K562 (cell line): Measurements from ENCODE around the gene RIMOC1. TPM values are rescaled to one million over a fixed set of nuclear protein-coding genes. Genes with fewer than 3 reads are reported as not detected.

Source experiments
- BCOR ChIP-seq: fragments of 450-650 bp; IDR thresholded peaks from 2 replicates; pipeline ENCODE4 v1.6.1; 2016
- BMI1 ChIP-seq: fragments of 150-350 bp; IDR thresholded peaks from 2 replicates; pipeline ENCODE4 v1.6.1; 2014; ENCODE audit warnings: low read length
- CEBPB ChIP-seq: fragments of 450-650 bp; IDR thresholded peaks from 2 replicates; pipeline ENCODE4 v1.6.1; 2016; ENCODE audit warnings: missing genetic modification characterization, missing compliant biosample characterization
- CHCHD3 ChIP-seq: fragments of 250-450 bp; sonication (Bioruptor Pico); IDR thresholded peaks from 2 replicates; pipeline ENCODE4 v2.1.2; 2022; ENCODE audit warnings: mild to moderate bottlenecking
- CREB1 ChIP-seq, 2 experiments: sonication (generic) in 1 of 2; formaldehyde crosslinking in 1 of 2; IDR thresholded peaks; 2 replicates each; pipeline versions ENCODE4 v1.6.1 to v1.8.0; 2012 to 2022; ENCODE audit warnings: inconsistent platforms in 1 of 2, mild to moderate bottlenecking in 1 of 2, missing genetic modification reagents in 1 of 2, moderate library complexity in 1 of 2
- ETV6 ChIP-seq, 3 experiments: fragments of 150-350 bp in 1 of 3; sonication (generic) in 1 of 3; formaldehyde crosslinking in 1 of 3; IDR thresholded peaks; 2 replicates each; pipeline versions ENCODE4 v1.6.1 to v1.8.0; 2014 to 2022; ENCODE audit warnings: borderline replicate concordance in 2 of 3, low read depth in 2 of 3, antibody characterized with exemption in 1 of 3, low read length in 1 of 3, mild to moderate bottlenecking in 1 of 3, missing genetic modification reagents in 1 of 3
- SMARCB1 ChIP-seq: IDR thresholded peaks from 2 replicates; pipeline ENCODE4 v1.6.1; 2011; ENCODE audit warnings: improper control_type of control experiment, low read depth; ENCODE audit not compliant: insufficient read length
- SRSF1 ChIP-seq: fragments of 200-400 bp; formaldehyde crosslinking; IDR thresholded peaks from 2 replicates; pipeline ENCODE4 v1.6.1; 2017; ENCODE audit warnings: mild to moderate bottlenecking, low read depth, low read length, moderate library complexity
- SRSF3 ChIP-seq: fragments of 200-400 bp; formaldehyde crosslinking; IDR thresholded peaks from 2 replicates; pipeline ENCODE4 v1.6.1; 2016; ENCODE audit warnings: mild to moderate bottlenecking, low read length, moderate library complexity; ENCODE audit not compliant: insufficient read depth
- U2AF1 ChIP-seq: fragments of 200-400 bp; formaldehyde crosslinking; optimal IDR thresholded peaks from 2 replicates; pipeline ENCODE3; 2017; ENCODE audit warnings: mild to moderate bottlenecking, low read depth, low read length, moderate library complexity
- XRCC3 ChIP-seq: fragments of 450-650 bp; IDR thresholded peaks from 2 replicates; pipeline ENCODE4 v1.6.1; 2017; ENCODE audit warnings: mild to moderate bottlenecking, moderate library complexity
- ZFP1 ChIP-seq: fragments of 450-650 bp; formaldehyde crosslinking; IDR thresholded peaks from 2 replicates; pipeline ENCODE4 v1.4.0; 2020; ENCODE audit warnings: mild to moderate bottlenecking, mixed read lengths
- ZNF12 ChIP-seq: sonication (generic); formaldehyde crosslinking; IDR thresholded peaks from 2 replicates; pipeline ENCODE4 v1.4.0; 2020; ENCODE audit warnings: mild to moderate bottlenecking, missing genetic modification reagents
- ZNF134 ChIP-seq: fragments of 250-450 bp; sonication (Bioruptor Pico); conservative IDR thresholded peaks from 2 replicates; pipeline ENCODE4 v1.4.0; 2020
- ZNF311 ChIP-seq: fragments of 250-450 bp; sonication (Bioruptor Pico); IDR thresholded peaks from 2 replicates; pipeline ENCODE4 v1.4.0; 2020; ENCODE audit warnings: mild to moderate bottlenecking, moderate library complexity
- ZNF644 ChIP-seq: fragments of 200-800 bp; sonication (Bioruptor generic); IDR thresholded peaks from 2 replicates; pipeline ENCODE4 v1.6.1; 2016; ENCODE audit warnings: low read depth, missing genetic modification characterization, missing compliant biosample characterization
- polyA plus RNA-seq, 8 experiments: library from polyadenylated mRNA; depleted of rRNA in 4 of 8; stranded (reverse) in 5 of 8; unstranded in 3 of 8; fragments of >200 nt; fragmentation: Nextera tagmentation in 2 of 8; fragmentation: Illumina TruSeq in 1 of 8; extraction: Ambion mirVana in 2 of 8; extraction: Trizol in 1 of 8; gene quantifications; 2 replicates each; pipeline versions ENCODE4 v1.2.1 to v1.2.3, GENCODE V29; 2011 to 2014; ENCODE audit warnings: inconsistent platforms in 1 of 8, missing spikeins in 1 of 8
- total RNA-seq, 7 experiments: library from RNA; depleted of rRNA in 6 of 7; stranded (reverse); fragments of >200 nt in 6 of 7; fragmentation: Illumina TruSeq in 2 of 7; extraction: Trizol in 2 of 7; gene quantifications; 2 replicates each; pipeline versions ENCODE4 v1.2.1 to v1.2.3, GENCODE V29; 2011 to 2021; ENCODE audit warnings: low replicate concordance in 1 of 7
- TF ChIP-seq, protein P1 (sequence below): fragments of 200-800 bp; sonication (Bioruptor generic); IDR thresholded peaks from 2 replicates; pipeline ENCODE4 v1.6.1; 2016; ENCODE audit warnings: missing genetic modification characterization, missing compliant biosample characterization
- TF ChIP-seq, protein P2 (sequence below): fragments of 250-450 bp; sonication (Bioruptor Pico); IDR thresholded peaks from 2 replicates; pipeline ENCODE4 v1.5.0; 2022; ENCODE audit warnings: mild to moderate bottlenecking
- TF ChIP-seq, protein P3 (sequence below): fragments of 250-450 bp; sonication (Bioruptor Pico); IDR thresholded peaks from 2 replicates; pipeline ENCODE4 v1.8.0; 2022; ENCODE audit warnings: inconsistent platforms, mild to moderate bottlenecking, moderate library complexity, borderline replicate concordance

RIMOC1 gene
- total and polyA plus RNA-seq, 9 of the 15 experiments (the other 6 are each of a cell fraction or from before 2014, with no cell fraction given), result 11.6 to 63.1 (median 30.8) TPM

DNA sequence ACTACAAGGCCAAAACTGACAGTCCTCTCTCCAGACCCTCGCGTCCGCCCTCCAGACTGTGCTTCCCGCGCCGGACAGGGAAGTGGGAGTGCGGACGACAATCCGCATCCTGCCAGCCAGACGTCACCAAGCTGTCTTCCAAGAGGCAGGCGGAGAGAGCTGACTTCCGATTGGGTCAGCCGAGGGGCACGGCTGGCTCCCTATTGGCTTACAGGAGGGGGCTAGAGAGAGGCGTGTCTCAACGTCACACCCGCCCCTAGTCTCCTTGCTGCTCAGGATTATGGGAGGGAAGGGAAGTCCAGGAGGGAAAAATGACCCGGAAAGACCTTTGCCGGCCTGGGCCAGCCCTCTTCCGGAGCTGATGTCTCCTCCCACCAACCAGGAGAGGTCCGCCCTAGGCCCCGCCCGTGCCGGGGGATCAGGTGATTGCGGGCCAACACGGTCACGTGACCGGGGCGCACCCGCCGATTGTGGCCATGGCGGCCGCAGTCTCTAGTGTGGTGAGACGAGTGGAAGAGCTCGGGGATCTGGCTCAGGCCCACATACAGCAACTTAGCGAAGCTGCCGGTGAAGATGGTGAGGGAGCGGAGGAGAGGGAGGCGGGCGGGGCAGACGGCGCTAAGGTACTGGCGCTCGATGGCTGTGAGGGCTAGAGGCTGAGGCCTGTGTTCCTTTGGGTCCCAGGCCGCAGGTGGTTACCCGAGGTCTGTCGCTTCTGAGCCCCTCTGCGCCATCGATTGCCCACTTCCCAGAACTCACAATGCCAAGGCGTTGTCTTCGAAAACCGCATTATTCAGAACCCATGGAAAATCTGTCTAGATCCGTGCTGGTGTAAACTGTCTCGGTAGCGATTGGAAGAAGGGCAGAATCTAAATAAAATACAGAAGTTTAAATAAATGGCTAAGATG, at the start of gene RIMOC1 (continued):
- TF ChIP-seq ZFP1 (CRISPR knock-in tag) (no peak), ZNF644 (no peak), ZNF12 (CRISPR knock-in tag) (peak; percentile 72; the same call in 1 of the 2 replicates), SMARCB1 (no peak), CHCHD3 (CRISPR knock-in tag) (no peak), XRCC3 (no peak), CEBPB (tag) (no peak), CREB1 (IDR thresholded peaks at IDR 0.05) (peak; percentile 91), CREB1 (CRISPR knock-in tag; IDR thresholded peaks at IDR 0.05) (peak; percentile 90), BMI1 (no peak), U2AF1 (no peak), ZNF134 (CRISPR knock-in tag) (0 out of 2 replicates have a peak, but pooled peaks have one; percentile 26), ZNF311 (CRISPR knock-in tag) (no peak), BCOR (peak; percentile 63; the same call in 1 of the 2 replicates), SRSF3 (no peak), ETV6 (IDR thresholded peaks at IDR 0.05; ENCODE audit: borderline replicate concordance in 1 of 2, low read depth in 2 of 2, low read length in 1 of 2) (no peak), ETV6 (CRISPR knock-in tag; IDR thresholded peaks at IDR 0.05; ENCODE audit: borderline replicate concordance) (no peak), SRSF1 (no peak)
- TF ChIP-seq, protein P1, sequence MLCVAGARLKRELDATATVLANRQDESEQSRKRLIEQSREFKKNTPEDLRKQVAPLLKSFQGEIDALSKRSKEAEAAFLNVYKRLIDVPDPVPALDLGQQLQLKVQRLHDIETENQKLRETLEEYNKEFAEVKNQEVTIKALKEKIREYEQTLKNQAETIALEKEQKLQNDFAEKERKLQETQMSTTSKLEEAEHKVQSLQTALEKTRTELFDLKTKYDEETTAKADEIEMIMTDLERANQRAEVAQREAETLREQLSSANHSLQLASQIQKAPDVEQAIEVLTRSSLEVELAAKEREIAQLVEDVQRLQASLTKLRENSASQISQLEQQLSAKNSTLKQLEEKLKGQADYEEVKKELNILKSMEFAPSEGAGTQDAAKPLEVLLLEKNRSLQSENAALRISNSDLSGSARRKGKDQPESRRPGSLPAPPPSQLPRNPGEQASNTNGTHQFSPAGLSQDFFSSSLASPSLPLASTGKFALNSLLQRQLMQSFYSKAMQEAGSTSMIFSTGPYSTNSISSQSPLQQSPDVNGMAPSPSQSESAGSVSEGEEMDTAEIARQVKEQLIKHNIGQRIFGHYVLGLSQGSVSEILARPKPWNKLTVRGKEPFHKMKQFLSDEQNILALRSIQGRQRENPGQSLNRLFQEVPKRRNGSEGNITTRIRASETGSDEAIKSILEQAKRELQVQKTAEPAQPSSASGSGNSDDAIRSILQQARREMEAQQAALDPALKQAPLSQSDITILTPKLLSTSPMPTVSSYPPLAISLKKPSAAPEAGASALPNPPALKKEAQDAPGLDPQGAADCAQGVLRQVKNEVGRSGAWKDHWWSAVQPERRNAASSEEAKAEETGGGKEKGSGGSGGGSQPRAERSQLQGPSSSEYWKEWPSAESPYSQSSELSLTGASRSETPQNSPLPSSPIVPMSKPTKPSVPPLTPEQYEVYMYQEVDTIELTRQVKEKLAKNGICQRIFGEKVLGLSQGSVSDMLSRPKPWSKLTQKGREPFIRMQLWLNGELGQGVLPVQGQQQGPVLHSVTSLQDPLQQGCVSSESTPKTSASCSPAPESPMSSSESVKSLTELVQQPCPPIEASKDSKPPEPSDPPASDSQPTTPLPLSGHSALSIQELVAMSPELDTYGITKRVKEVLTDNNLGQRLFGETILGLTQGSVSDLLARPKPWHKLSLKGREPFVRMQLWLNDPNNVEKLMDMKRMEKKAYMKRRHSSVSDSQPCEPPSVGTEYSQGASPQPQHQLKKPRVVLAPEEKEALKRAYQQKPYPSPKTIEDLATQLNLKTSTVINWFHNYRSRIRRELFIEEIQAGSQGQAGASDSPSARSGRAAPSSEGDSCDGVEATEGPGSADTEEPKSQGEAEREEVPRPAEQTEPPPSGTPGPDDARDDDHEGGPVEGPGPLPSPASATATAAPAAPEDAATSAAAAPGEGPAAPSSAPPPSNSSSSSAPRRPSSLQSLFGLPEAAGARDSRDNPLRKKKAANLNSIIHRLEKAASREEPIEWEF (CRISPR knock-in tag), result no peak
- TF ChIP-seq, protein P2, sequence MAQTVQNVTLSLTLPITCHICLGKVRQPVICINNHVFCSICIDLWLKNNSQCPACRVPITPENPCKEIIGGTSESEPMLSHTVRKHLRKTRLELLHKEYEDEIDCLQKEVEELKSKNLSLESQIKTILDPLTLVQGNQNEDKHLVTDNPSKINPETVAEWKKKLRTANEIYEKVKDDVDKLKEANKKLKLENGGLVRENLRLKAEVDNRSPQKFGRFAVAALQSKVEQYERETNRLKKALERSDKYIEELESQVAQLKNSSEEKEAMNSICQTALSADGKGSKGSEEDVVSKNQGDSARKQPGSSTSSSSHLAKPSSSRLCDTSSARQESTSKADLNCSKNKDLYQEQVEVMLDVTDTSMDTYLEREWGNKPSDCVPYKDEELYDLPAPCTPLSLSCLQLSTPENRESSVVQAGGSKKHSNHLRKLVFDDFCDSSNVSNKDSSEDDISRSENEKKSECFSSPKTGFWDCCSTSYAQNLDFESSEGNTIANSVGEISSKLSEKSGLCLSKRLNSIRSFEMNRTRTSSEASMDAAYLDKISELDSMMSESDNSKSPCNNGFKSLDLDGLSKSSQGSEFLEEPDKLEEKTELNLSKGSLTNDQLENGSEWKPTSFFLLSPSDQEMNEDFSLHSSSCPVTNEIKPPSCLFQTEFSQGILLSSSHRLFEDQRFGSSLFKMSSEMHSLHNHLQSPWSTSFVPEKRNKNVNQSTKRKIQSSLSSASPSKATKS (CRISPR knock-in tag), result no peak
- TF ChIP-seq, protein P3, sequence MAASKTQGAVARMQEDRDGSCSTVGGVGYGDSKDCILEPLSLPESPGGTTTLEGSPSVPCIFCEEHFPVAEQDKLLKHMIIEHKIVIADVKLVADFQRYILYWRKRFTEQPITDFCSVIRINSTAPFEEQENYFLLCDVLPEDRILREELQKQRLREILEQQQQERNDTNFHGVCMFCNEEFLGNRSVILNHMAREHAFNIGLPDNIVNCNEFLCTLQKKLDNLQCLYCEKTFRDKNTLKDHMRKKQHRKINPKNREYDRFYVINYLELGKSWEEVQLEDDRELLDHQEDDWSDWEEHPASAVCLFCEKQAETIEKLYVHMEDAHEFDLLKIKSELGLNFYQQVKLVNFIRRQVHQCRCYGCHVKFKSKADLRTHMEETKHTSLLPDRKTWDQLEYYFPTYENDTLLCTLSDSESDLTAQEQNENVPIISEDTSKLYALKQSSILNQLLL, result no peak
